ENCODE data around the gene DUSP1.

- TF ChIP-seq, protein P1, sequence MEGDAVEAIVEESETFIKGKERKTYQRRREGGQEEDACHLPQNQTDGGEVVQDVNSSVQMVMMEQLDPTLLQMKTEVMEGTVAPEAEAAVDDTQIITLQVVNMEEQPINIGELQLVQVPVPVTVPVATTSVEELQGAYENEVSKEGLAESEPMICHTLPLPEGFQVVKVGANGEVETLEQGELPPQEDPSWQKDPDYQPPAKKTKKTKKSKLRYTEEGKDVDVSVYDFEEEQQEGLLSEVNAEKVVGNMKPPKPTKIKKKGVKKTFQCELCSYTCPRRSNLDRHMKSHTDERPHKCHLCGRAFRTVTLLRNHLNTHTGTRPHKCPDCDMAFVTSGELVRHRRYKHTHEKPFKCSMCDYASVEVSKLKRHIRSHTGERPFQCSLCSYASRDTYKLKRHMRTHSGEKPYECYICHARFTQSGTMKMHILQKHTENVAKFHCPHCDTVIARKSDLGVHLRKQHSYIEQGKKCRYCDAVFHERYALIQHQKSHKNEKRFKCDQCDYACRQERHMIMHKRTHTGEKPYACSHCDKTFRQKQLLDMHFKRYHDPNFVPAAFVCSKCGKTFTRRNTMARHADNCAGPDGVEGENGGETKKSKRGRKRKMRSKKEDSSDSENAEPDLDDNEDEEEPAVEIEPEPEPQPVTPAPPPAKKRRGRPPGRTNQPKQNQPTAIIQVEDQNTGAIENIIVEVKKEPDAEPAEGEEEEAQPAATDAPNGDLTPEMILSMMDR (conservative IDR thresholded peaks at IDR 0.05; ENCODE audit: low read length): no peak
- TF ChIP-seq EZH2phosphoT487 (IDR thresholded peaks at IDR 0.05; ENCODE audit: borderline replicate concordance): no peak
These were observed 5.9 kb downstream of the DUSP1 start for GRCh38 chr5:172764861-172765765.
